ENCODE data around the gene FOXK2. TPM values are rescaled to one million over a fixed set of nuclear protein-coding genes. Genes with fewer than 3 reads are reported as not detected.

The FOXK2 gene
- total RNA-seq, 1 donor from 2014 or later, result 44.0 TPM

GRCh38 chr17:82642022-82642421 lies 122.5 kb downstream of the FOXK2 start:
- no peak overlapping the region for H3K4me3 ChIP-seq (ENCODE audit: low read depth, low read length)
- no peak for TF ChIP-seq CTCF (IDR thresholded peaks at IDR 0.05; ENCODE audit: insufficient read depth, low read length, severe bottlenecking)
- H3K36me3 ChIP-seq (ENCODE audit: control insufficient read depth, insufficient read depth, low read length), result peaks cover 14% of the 10 kb centered on the region
- FAIRE-seq (no peak), DNase-seq (ENCODE audit: low read depth) (no peak)
- H3K27me3 ChIP-seq (ENCODE audit: control insufficient read depth, insufficient read depth, low read length), result no peaks in the 10 kb centered on the region

- no peak for TF ChIP-seq CTCF (IDR thresholded peaks at IDR 0.05; ENCODE audit: insufficient read depth, low read length, severe bottlenecking)
- H3K36me3 ChIP-seq (ENCODE audit: control insufficient read depth, insufficient read depth, low read length), result peaks cover 14% of the 10 kb centered on the region
- H3K27me3 ChIP-seq (ENCODE audit: control insufficient read depth, insufficient read depth, low read length), result no peaks in the 10 kb centered on the region
- H3K4me3 ChIP-seq (ENCODE audit: low read depth, low read length), result no peak overlapping the region
- FAIRE-seq (no peak), DNase-seq (ENCODE audit: low read depth) (no peak)
Measured at GRCh38 chr17:82644148-82644547, 124.6 kb downstream of the FOXK2 start.

- peaks cover 12% of the 10 kb centered on the region for H3K36me3 ChIP-seq (ENCODE audit: control insufficient read depth, insufficient read depth, low read length)
- DNase-seq (ENCODE audit: low read depth), result peak; percentile 46
- H3K27me3 ChIP-seq (ENCODE audit: control insufficient read depth, insufficient read depth, low read length), result no peaks in the 10 kb centered on the region
- no peak for FAIRE-seq
- TF ChIP-seq CTCF (IDR thresholded peaks at IDR 0.05; ENCODE audit: insufficient read depth, low read length, severe bottlenecking), result no peak
- H3K4me3 ChIP-seq (ENCODE audit: low read depth, low read length), result no peak overlapping the region
Measured at GRCh38 chr17:82645516-82645915, 126.0 kb downstream of the FOXK2 start.

GRCh38 chr17:82647593-82648164 lies 128.1 kb downstream of the FOXK2 start:
- no peak for FAIRE-seq
- DNase-seq (ENCODE audit: low read depth), result no peak
- H3K4me3 ChIP-seq (ENCODE audit: low read depth, low read length), result peak overlapping the region; percentile 95
- peaks cover 3% of the 10 kb centered on the region for H3K36me3 ChIP-seq (ENCODE audit: control insufficient read depth, insufficient read depth, low read length)
- no peaks in the 10 kb centered on the region for H3K27me3 ChIP-seq (ENCODE audit: control insufficient read depth, insufficient read depth, low read length)
- TF ChIP-seq CTCF (IDR thresholded peaks at IDR 0.05; ENCODE audit: insufficient read depth, low read length, severe bottlenecking), result peak; percentile 23

- no peaks in the 10 kb centered on the region for H3K27me3 ChIP-seq (ENCODE audit: control insufficient read depth, insufficient read depth, low read length)
- FAIRE-seq (no peak), DNase-seq (ENCODE audit: low read depth) (peak; percentile 77)
- no peak for TF ChIP-seq CTCF (IDR thresholded peaks at IDR 0.05; ENCODE audit: insufficient read depth, low read length, severe bottlenecking)
- H3K4me3 ChIP-seq (ENCODE audit: low read depth, low read length), result peak within 1 kb of the TSS; percentile 95
- H3K36me3 ChIP-seq (ENCODE audit: control insufficient read depth, insufficient read depth, low read length), result peaks cover 3% of the 10 kb centered on the region
Measured at GRCh38 chr17:82648165-82648668, 128.7 kb downstream of the FOXK2 start, which contains the start of gene WDR45B. Gene WDR45B, minus strand, starts transcription at chr17:82648444. Its CDS starts 104 bp downstream, at chr17:82648340.

Data from bronchial epithelial cell (primary cell).